GM12878 (cell line): ENCODE results near the gene BEAN1. TPM values are rescaled to one million over a fixed set of nuclear protein-coding genes. Genes with fewer than 3 reads are reported as not detected.
A peak's percentile ranks its signal among the peaks of the same experiment; 100 is the strongest.

Experiments used
- BRCA1 ChIP-seq: IDR thresholded peaks from 2 replicates; pipeline ENCODE4 v1.6.1; 2011; ENCODE audit warnings: low read depth, low read length, improper control_type of control experiment
- CHD1 ChIP-seq: IDR thresholded peaks from 2 replicates; pipeline ENCODE4 v1.6.1; 2012; ENCODE audit warnings: low read depth, low read length, improper control_type of control experiment
- CREB1 ChIP-seq: IDR thresholded peaks from 2 replicates; pipeline ENCODE4 v1.6.1; 2012; ENCODE audit warnings: low read depth, mild to moderate bottlenecking, inconsistent platforms
- EED ChIP-seq: sonication (generic); IDR thresholded peaks from 2 replicates; pipeline ENCODE4 v1.6.1; 2016; ENCODE audit warnings: antibody characterized with exemption, low read depth
- ETV6 ChIP-seq, 2 experiments: fragments of 450-650 bp in 1 of 2; IDR thresholded peaks in 1 of 2; conservative IDR thresholded peaks in 1 of 2; 2 replicates each; pipeline ENCODE4 v1.6.1; 2014; ENCODE audit warnings: antibody characterized with exemption in 1 of 2, borderline replicate concordance in 1 of 2, low read depth in 1 of 2, mild to moderate bottlenecking in 1 of 2, moderate library complexity in 1 of 2
- GABPA ChIP-seq: IDR thresholded peaks from 2 replicates; pipeline ENCODE4 v1.6.1; 2014; ENCODE audit warnings: antibody characterized with exemption, low read depth, mild to moderate bottlenecking, inconsistent platforms
- IKZF2 ChIP-seq, 2 experiments: fragments of 450-650 bp; IDR thresholded peaks; 2 replicates each; pipeline ENCODE4 v1.6.1; 2017; ENCODE audit warnings: mild to moderate bottlenecking in 2 of 2, moderate library complexity in 2 of 2
- JUNB ChIP-seq: IDR thresholded peaks from 2 replicates; pipeline ENCODE4 v1.6.1; 2016; ENCODE audit warnings: antibody characterized with exemption, mild to moderate bottlenecking
- MTA2 ChIP-seq: fragments of 450-650 bp; IDR thresholded peaks from 2 replicates; pipeline ENCODE4 v1.6.1; 2016; ENCODE audit warnings: low read depth, mild to moderate bottlenecking, moderate library complexity
- MYC ChIP-seq: IDR thresholded peaks from 2 replicates; pipeline ENCODE4 v1.6.1; 2011; ENCODE audit warnings: mild to moderate bottlenecking, low read length, moderate library complexity, inconsistent platforms; ENCODE audit not compliant: insufficient read depth, insufficient replicate concordance, insufficient read length, severe bottlenecking
- NFIC ChIP-seq: IDR thresholded peaks from 2 replicates; pipeline ENCODE4 v1.6.1; 2012; ENCODE audit warnings: low read depth, mild to moderate bottlenecking, inconsistent platforms, low read length, moderate library complexity
- SMAD1 ChIP-seq: fragments of 450-650 bp; IDR thresholded peaks from 2 replicates; pipeline ENCODE4 v1.6.1; 2018; ENCODE audit warnings: mild to moderate bottlenecking, low read depth; ENCODE audit not compliant: partially characterized antibody
- SPI1 ChIP-seq: IDR thresholded peaks from 2 replicates; pipeline ENCODE4 v1.6.1; 2011; ENCODE audit warnings: low read depth, mild to moderate bottlenecking, low read length, moderate library complexity, borderline replicate concordance; ENCODE audit not compliant: insufficient read depth
- STAT1 ChIP-seq: fragments of 450-650 bp; conservative IDR thresholded peaks from 2 replicates; pipeline ENCODE4 v1.6.1; 2014; ENCODE audit warnings: antibody characterized with exemption, mild to moderate bottlenecking
- TCF12 ChIP-seq: IDR thresholded peaks from 2 replicates; pipeline ENCODE4 v1.6.1; 2011; ENCODE audit warnings: low read depth, mild to moderate bottlenecking, low read length
- ZNF622 ChIP-seq: fragments of 450-650 bp; IDR thresholded peaks from 2 replicates; pipeline ENCODE4 v1.6.1; 2017; ENCODE audit warnings: mild to moderate bottlenecking, inconsistent platforms
- polyA plus RNA-seq, 11 experiments: library from polyadenylated mRNA; depleted of rRNA in 4 of 11; unstranded in 6 of 11; stranded (reverse) in 5 of 11; fragments of >200 nt; fragmentation: Nextera tagmentation in 4 of 11; fragmentation: Illumina TruSeq in 1 of 11; extraction: Ambion mirVana in 4 of 11; extraction: Trizol in 1 of 11; gene quantifications; 1 replicate in 1 of 11; 2 replicates in 10 of 11; pipeline versions ENCODE4 v1.2.1 to v1.2.3, GENCODE V29; 2011 to 2016; ENCODE audit warnings: inconsistent platforms in 2 of 11, missing spikeins in 2 of 11, low read depth in 1 of 11
- total RNA-seq, 4 experiments: library from RNA; depleted of rRNA in 3 of 4; stranded (reverse); fragments of >200 nt in 3 of 4; fragmentation: Illumina TruSeq in 1 of 4; extraction: Trizol in 1 of 4; gene quantifications; 2 replicates each; pipeline versions ENCODE4 v1.2.1 to v1.2.3, GENCODE V29; 2013 to 2021
- TF ChIP-seq, protein P1 (sequence below): fragments of 450-650 bp; IDR thresholded peaks from 2 replicates; pipeline ENCODE4 v1.6.1; 2016; ENCODE audit warnings: mild to moderate bottlenecking
- TF ChIP-seq, protein P2 (sequence below): IDR thresholded peaks from 2 replicates; pipeline ENCODE4 v1.6.1; 2012; ENCODE audit warnings: low read depth, low read length, improper control_type of control experiment
- TF ChIP-seq, protein P3 (sequence below): fragments of 450-650 bp; IDR thresholded peaks from 2 replicates; pipeline ENCODE4 v1.6.1; 2017; ENCODE audit warnings: low read depth, mild to moderate bottlenecking, moderate library complexity
- TF ChIP-seq, protein P4 (sequence below): IDR thresholded peaks from 2 replicates; pipeline ENCODE4 v1.6.1; 2012; ENCODE audit warnings: low read length, inconsistent platforms
- TF ChIP-seq, protein P5 (sequence below): fragments of 450-650 bp; IDR thresholded peaks from 2 replicates; pipeline ENCODE4 v1.6.1; 2018; ENCODE audit warnings: mild to moderate bottlenecking, low read depth, moderate library complexity; ENCODE audit not compliant: partially characterized antibody
- TF ChIP-seq, protein P6 (sequence below): IDR thresholded peaks from 2 replicates; pipeline ENCODE4 v1.6.1; 2011; ENCODE audit warnings: mild to moderate bottlenecking, low read depth, low read length, moderate library complexity; ENCODE audit not compliant: insufficient replicate concordance

The BEAN1 gene
- total and polyA plus RNA-seq, 10 of the 15 experiments (the other 5 are each of a cell fraction or from before 2014, with no cell fraction given): not detected

DNA sequence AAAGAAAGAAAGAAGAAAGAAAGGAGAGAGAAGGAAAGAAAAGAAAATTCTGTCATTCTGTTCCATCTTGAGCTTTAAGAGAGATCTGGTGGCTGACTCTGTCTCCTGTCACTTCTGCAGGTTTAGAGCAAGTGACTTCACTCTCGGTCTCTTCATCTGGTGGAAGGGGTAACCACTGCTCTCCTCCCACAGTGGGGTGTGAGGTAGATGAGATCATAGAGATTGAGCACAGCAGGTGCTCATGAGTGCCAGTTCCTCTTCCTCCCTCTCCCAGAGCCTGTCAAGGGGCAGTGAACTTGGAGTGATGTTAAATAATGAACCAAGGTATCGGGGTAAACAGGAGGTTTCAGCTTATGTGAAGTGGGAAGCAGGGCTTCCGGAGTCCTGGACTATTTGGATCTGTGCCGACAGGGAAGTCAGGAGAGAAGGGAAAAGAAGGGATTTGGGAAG is 47.7 kb downstream of the BEAN1 start (continued):
- peak; percentile 85 to 92 for TF ChIP-seq IKZF2 (IDR thresholded peaks at IDR 0.05)
- no peak for TF ChIP-seq CHD1
- TF ChIP-seq ZNF622: no peak
- peak; percentile 47; the same call in 1 of the 2 replicates for TF ChIP-seq CREB1
- TF ChIP-seq, protein P1, sequence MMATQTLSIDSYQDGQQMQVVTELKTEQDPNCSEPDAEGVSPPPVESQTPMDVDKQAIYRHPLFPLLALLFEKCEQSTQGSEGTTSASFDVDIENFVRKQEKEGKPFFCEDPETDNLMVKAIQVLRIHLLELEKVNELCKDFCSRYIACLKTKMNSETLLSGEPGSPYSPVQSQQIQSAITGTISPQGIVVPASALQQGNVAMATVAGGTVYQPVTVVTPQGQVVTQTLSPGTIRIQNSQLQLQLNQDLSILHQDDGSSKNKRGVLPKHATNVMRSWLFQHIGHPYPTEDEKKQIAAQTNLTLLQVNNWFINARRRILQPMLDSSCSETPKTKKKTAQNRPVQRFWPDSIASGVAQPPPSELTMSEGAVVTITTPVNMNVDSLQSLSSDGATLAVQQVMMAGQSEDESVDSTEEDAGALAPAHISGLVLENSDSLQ: peak; percentile 71
- TF ChIP-seq JUNB: peak; percentile 40; the same call in 1 of the 2 replicates
- TF ChIP-seq MYC: no peak
- TF ChIP-seq STAT1: no peak
- TF ChIP-seq ETV6 (conservative IDR thresholded peaks at IDR 0.05 in 1 of 2, IDR thresholded peaks at IDR 0.05 in 1 of 2; ENCODE audit: borderline replicate concordance in 1 of 2, low read depth in 1 of 2): no peak
- TF ChIP-seq SPI1: peak; percentile 92
- no peak for TF ChIP-seq BRCA1
- TF ChIP-seq SMAD1: no peak
- TF ChIP-seq, protein P2, sequence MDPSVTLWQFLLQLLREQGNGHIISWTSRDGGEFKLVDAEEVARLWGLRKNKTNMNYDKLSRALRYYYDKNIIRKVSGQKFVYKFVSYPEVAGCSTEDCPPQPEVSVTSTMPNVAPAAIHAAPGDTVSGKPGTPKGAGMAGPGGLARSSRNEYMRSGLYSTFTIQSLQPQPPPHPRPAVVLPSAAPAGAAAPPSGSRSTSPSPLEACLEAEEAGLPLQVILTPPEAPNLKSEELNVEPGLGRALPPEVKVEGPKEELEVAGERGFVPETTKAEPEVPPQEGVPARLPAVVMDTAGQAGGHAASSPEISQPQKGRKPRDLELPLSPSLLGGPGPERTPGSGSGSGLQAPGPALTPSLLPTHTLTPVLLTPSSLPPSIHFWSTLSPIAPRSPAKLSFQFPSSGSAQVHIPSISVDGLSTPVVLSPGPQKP: no peak
- TF ChIP-seq, protein P3, sequence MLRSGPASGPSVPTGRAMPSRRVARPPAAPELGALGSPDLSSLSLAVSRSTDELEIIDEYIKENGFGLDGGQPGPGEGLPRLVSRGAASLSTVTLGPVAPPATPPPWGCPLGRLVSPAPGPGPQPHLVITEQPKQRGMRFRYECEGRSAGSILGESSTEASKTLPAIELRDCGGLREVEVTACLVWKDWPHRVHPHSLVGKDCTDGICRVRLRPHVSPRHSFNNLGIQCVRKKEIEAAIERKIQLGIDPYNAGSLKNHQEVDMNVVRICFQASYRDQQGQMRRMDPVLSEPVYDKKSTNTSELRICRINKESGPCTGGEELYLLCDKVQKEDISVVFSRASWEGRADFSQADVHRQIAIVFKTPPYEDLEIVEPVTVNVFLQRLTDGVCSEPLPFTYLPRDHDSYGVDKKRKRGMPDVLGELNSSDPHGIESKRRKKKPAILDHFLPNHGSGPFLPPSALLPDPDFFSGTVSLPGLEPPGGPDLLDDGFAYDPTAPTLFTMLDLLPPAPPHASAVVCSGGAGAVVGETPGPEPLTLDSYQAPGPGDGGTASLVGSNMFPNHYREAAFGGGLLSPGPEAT: peak; percentile 70
- peak; percentile 62 for TF ChIP-seq MTA2
- peak; percentile 86 for TF ChIP-seq EED
- no peak for TF ChIP-seq NFIC
- TF ChIP-seq, protein P4, sequence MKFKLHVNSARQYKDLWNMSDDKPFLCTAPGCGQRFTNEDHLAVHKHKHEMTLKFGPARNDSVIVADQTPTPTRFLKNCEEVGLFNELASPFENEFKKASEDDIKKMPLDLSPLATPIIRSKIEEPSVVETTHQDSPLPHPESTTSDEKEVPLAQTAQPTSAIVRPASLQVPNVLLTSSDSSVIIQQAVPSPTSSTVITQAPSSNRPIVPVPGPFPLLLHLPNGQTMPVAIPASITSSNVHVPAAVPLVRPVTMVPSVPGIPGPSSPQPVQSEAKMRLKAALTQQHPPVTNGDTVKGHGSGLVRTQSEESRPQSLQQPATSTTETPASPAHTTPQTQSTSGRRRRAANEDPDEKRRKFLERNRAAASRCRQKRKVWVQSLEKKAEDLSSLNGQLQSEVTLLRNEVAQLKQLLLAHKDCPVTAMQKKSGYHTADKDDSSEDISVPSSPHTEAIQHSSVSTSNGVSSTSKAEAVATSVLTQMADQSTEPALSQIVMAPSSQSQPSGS: peak; percentile 82
- peak; percentile 66 for TF ChIP-seq TCF12
- no peak for TF ChIP-seq GABPA
- TF ChIP-seq, protein P5, sequence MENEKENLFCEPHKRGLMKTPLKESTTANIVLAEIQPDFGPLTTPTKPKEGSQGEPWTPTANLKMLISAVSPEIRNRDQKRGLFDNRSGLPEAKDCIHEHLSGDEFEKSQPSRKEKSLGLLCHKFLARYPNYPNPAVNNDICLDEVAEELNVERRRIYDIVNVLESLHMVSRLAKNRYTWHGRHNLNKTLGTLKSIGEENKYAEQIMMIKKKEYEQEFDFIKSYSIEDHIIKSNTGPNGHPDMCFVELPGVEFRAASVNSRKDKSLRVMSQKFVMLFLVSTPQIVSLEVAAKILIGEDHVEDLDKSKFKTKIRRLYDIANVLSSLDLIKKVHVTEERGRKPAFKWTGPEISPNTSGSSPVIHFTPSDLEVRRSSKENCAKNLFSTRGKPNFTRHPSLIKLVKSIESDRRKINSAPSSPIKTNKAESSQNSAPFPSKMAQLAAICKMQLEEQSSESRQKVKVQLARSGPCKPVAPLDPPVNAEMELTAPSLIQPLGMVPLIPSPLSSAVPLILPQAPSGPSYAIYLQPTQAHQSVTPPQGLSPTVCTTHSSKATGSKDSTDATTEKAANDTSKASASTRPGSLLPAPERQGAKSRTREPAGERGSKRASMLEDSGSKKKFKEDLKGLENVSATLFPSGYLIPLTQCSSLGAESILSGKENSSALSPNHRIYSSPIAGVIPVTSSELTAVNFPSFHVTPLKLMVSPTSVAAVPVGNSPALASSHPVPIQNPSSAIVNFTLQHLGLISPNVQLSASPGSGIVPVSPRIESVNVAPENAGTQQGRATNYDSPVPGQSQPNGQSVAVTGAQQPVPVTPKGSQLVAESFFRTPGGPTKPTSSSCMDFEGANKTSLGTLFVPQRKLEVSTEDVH: no peak
- TF ChIP-seq, protein P6, sequence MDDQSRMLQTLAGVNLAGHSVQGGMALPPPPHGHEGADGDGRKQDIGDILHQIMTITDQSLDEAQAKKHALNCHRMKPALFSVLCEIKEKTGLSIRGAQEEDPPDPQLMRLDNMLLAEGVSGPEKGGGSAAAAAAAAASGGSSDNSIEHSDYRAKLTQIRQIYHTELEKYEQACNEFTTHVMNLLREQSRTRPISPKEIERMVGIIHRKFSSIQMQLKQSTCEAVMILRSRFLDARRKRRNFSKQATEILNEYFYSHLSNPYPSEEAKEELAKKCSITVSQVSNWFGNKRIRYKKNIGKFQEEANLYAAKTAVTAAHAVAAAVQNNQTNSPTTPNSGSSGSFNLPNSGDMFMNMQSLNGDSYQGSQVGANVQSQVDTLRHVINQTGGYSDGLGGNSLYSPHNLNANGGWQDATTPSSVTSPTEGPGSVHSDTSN: no peak
